Suprapubic skin (tissue), 4 donors: ENCODE measurements around the gene LRRC53. TPM values are rescaled to one million over a fixed set of nuclear protein-coding genes. Genes with fewer than 3 reads are reported as not detected.

ENCODE experiments used
- DNase-seq, 2 donors: peaks; one replicate each; pipeline ENCODE4 v3.0.0-alpha.2; 2019; ENCODE audit warnings: low spot score in 2 of 2
- H3K27ac ChIP-seq: fragments of 200-600 bp; sonication (generic); one replicate; pipeline ENCODE4 v1.5.1; 2019
- H3K27me3 ChIP-seq: fragments of 200-600 bp; sonication (generic); one replicate; pipeline ENCODE4 v1.5.1; 2019
- H3K36me3 ChIP-seq: fragments of 200-600 bp; sonication (generic); one replicate; pipeline ENCODE4 v1.5.1; 2019
- H3K4me1 ChIP-seq: fragments of 200-600 bp; sonication (generic); one replicate; pipeline ENCODE4 v1.5.1; 2019
- H3K4me3 ChIP-seq: fragments of 200-600 bp; sonication (generic); one replicate; pipeline ENCODE4 v1.5.1; 2019; ENCODE audit warnings: mild to moderate bottlenecking
- H3K9me3 ChIP-seq: fragments of 200-600 bp; sonication (generic); one replicate; pipeline ENCODE4 v1.5.1; 2019
- EP300 ChIP-seq: sonication (generic); formaldehyde crosslinking; IDR thresholded peaks from one replicate; pipeline ENCODE4 v1.6.1; 2017; ENCODE audit warnings: antibody characterized with exemption
- POLR2A ChIP-seq, 2 donors: fragments of 450-650 bp; IDR thresholded peaks; one replicate each; pipeline ENCODE4 v1.6.1; 2017; ENCODE audit warnings: antibody characterized with exemption in 2 of 2, mild to moderate bottlenecking in 2 of 2, moderate library complexity in 2 of 2
- POLR2AphosphoS5 ChIP-seq, 3 donors: sonication (generic); formaldehyde crosslinking; IDR thresholded peaks; one replicate each; pipeline ENCODE4 v1.6.1; 2017; ENCODE audit warnings: antibody characterized with exemption in 3 of 3
- WGBS: methylation state at CpG from one replicate; pipeline ENCODE4 v1.1.5; 2018; 5-methylcytosine and 5-hydroxymethylcytosine counted together
- total RNA-seq, 4 donors: library from RNA; depleted of rRNA; stranded (reverse); fragments of >200 nt; gene quantifications; one replicate each; pipeline ENCODE4 v1.1.0, GENCODE V29; 2016
- TF ChIP-seq, protein P1 (sequence below), 2 donors: fragments of 200-600 bp in 1 of 2; fragments of 450-650 bp in 1 of 2; sonication (generic) in 1 of 2; IDR thresholded peaks; one replicate each; pipeline ENCODE4 v1.5.1; 2016 to 2019; ENCODE audit warnings: antibody characterized with exemption in 2 of 2, mild to moderate bottlenecking in 1 of 2, moderate library complexity in 1 of 2

Gene LRRC53
- total RNA-seq, 4 donors from 2014 or later: not detected

DNA sequence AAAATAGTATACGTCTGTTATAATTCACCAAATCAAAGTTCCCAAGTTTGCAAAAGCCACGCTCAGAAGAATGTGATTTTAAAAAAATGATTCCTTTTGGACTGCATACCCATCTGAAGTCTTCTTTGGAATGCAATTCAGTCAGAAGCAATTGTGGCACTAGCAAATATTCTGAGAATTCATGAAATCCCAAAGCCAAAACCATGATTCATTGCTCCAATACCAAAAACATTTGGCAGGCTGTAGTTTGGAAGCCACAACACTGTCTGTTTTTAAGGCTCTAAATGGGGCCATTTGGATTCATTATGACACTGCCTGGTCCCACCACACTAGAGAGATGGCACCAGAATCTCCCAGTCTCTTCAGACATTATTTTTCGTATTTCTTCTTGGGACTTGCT, 21.8 kb upstream of the LRRC53 start:
- H3K4me3 ChIP-seq: no peak overlapping the region
- 48% methylated on average over 3 of the region's 3 CpGs for WGBS
- DNase-seq: no peak
- H3K27me3 ChIP-seq: no peaks in the 10 kb centered on the region
- TF ChIP-seq, protein P1, sequence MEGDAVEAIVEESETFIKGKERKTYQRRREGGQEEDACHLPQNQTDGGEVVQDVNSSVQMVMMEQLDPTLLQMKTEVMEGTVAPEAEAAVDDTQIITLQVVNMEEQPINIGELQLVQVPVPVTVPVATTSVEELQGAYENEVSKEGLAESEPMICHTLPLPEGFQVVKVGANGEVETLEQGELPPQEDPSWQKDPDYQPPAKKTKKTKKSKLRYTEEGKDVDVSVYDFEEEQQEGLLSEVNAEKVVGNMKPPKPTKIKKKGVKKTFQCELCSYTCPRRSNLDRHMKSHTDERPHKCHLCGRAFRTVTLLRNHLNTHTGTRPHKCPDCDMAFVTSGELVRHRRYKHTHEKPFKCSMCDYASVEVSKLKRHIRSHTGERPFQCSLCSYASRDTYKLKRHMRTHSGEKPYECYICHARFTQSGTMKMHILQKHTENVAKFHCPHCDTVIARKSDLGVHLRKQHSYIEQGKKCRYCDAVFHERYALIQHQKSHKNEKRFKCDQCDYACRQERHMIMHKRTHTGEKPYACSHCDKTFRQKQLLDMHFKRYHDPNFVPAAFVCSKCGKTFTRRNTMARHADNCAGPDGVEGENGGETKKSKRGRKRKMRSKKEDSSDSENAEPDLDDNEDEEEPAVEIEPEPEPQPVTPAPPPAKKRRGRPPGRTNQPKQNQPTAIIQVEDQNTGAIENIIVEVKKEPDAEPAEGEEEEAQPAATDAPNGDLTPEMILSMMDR (IDR thresholded peaks at IDR 0.05): no peak
- TF ChIP-seq POLR2A (IDR thresholded peaks at IDR 0.05) (no peak), EP300 (no peak), POLR2AphosphoS5 (IDR thresholded peaks at IDR 0.05) (no peak)
- no peaks in the 10 kb centered on the region for H3K9me3 ChIP-seq
- H3K27ac ChIP-seq: no peak overlapping the region
- H3K36me3 ChIP-seq: no peaks in the 10 kb centered on the region
- no peaks in the 10 kb centered on the region for H3K4me1 ChIP-seq

DNA sequence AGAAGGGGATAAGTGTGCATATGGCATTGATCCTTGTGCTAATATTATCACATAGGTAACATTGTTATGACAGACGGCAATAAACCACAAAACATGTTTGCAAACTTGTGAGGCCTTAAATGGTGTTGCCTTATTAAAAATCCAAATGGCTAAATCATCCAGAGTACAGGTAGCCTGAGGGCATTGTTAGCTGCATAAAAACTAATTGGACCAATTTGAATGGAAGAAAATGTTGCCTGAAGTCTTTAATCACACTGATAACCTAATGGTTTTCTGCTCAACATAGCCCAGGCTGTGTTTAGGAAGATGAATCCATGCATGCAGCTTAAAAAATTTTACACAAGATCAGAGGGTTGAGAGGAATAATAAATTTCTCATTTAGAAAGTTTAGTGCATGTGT, 19.4 kb upstream of the LRRC53 start:
- DNase-seq: no peak

GRCh38 chr1:74530892-74531291, 18.5 kb upstream of the LRRC53 start:
- no peak overlapping the region for H3K4me3 ChIP-seq
- TF ChIP-seq POLR2AphosphoS5 (IDR thresholded peaks at IDR 0.05) (no peak), POLR2A (IDR thresholded peaks at IDR 0.05) (no peak), EP300 (no peak)
- TF ChIP-seq, protein P1 (IDR thresholded peaks at IDR 0.05): no peak
- H3K27ac ChIP-seq: no peak overlapping the region
- no peaks in the 10 kb centered on the region for H3K9me3 ChIP-seq
- no peaks in the 10 kb centered on the region for H3K4me1 ChIP-seq
- DNase-seq: no peak
- no peaks in the 10 kb centered on the region for H3K27me3 ChIP-seq
- no peaks in the 10 kb centered on the region for H3K36me3 ChIP-seq

More for the DNA sequence above, 19.4 kb upstream of the LRRC53 start:
- Histone ChIP-seq H3K4me1 (no peaks in the 10 kb centered on the region), H3K27ac (no peak overlapping the region), H3K4me3 (no peak overlapping the region), H3K36me3 (no peaks in the 10 kb centered on the region), H3K27me3 (no peaks in the 10 kb centered on the region), H3K9me3 (no peaks in the 10 kb centered on the region)
- TF ChIP-seq POLR2AphosphoS5 (IDR thresholded peaks at IDR 0.05): no peak
- TF ChIP-seq POLR2A (IDR thresholded peaks at IDR 0.05): no peak
- no peak for TF ChIP-seq EP300
- TF ChIP-seq, protein P1 (IDR thresholded peaks at IDR 0.05): no peak
- WGBS: 58% methylated on average over 1 of the region's 1 CpG

GRCh38 chr1:74528123-74528522, 15.7 kb upstream of the LRRC53 start:
- Histone ChIP-seq H3K4me1 (no peaks in the 10 kb centered on the region), H3K36me3 (no peaks in the 10 kb centered on the region), H3K4me3 (no peak overlapping the region), H3K9me3 (no peaks in the 10 kb centered on the region), H3K27me3 (no peaks in the 10 kb centered on the region), H3K27ac (no peak overlapping the region)
- 82% methylated on average over 4 of the region's 4 CpGs for WGBS
- TF ChIP-seq, protein P1 (IDR thresholded peaks at IDR 0.05): no peak
- TF ChIP-seq POLR2AphosphoS5 (IDR thresholded peaks at IDR 0.05): no peak
- TF ChIP-seq EP300: no peak
- no peak for TF ChIP-seq POLR2A (IDR thresholded peaks at IDR 0.05)
- no peak for DNase-seq

- 70% methylated on average over 2 of the region's 2 CpGs for WGBS
- Histone ChIP-seq H3K4me3 (no peak overlapping the region), H3K27ac (no peak overlapping the region), H3K36me3 (no peaks in the 10 kb centered on the region), H3K4me1 (no peaks in the 10 kb centered on the region), H3K9me3 (no peaks in the 10 kb centered on the region), H3K27me3 (no peaks in the 10 kb centered on the region)
- TF ChIP-seq, protein P1 (IDR thresholded peaks at IDR 0.05): no peak
- no peak for TF ChIP-seq POLR2AphosphoS5 (IDR thresholded peaks at IDR 0.05)
- no peak for TF ChIP-seq EP300
- TF ChIP-seq POLR2A (IDR thresholded peaks at IDR 0.05): no peak
- DNase-seq: no peak
Observed at GRCh38 chr1:74526708-74527107, 14.3 kb upstream of the LRRC53 start.
